HG03439 (cell line): ENCODE measurements around the gene CIAO2B.

ENCODE experiments used
- ATAC-seq: cut with Tn5 transposase; IDR thresholded peaks from one replicate; pipeline ENCODE4 v1.9.1; 2021; ENCODE audit warnings: mild to moderate bottlenecking, moderate library complexity; ENCODE audit not compliant: unreplicated experiment

CIAO2B gene

DNA sequence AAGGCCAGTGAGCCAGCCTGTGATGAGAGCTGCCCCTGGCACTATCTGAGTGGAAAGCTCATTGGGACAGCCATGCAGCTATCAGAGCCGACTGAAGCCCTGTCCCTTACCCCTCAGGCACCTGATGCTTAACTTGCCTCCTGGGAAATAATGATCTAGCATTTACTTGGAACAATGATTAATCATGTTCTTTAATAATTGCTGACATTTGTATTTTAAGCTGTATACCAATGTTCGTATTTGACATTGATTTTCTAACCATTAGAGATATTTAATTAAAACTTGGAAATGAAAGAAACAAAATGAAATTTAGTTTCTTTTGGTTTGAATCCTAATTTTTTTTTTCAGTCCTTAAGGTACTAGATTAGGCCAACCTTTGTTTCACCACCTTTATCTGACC lies 43.4 kb downstream of the CIAO2B start:
- ATAC-seq, result no peak

DNA sequence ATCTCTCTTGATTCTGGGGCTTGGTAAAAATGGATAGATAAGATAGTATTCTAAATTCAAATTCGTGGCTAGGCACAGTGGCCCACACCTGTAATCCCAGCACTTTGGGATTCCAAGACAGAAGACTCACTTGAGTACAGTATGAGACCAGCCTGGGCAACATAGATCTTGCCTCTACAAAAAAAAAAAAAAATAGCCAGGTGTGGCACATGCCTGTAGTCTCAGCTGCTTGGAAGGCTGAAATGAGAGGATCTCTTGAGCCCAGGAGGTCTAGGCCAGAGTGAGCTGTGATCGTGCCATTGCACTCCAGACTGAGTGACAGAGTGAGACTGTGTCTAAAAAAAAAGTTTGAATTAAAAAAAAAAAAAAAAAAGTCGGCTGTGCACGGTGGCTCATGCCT lies 44.6 kb downstream of the CIAO2B start:
- ATAC-seq, result no peak

DNA sequence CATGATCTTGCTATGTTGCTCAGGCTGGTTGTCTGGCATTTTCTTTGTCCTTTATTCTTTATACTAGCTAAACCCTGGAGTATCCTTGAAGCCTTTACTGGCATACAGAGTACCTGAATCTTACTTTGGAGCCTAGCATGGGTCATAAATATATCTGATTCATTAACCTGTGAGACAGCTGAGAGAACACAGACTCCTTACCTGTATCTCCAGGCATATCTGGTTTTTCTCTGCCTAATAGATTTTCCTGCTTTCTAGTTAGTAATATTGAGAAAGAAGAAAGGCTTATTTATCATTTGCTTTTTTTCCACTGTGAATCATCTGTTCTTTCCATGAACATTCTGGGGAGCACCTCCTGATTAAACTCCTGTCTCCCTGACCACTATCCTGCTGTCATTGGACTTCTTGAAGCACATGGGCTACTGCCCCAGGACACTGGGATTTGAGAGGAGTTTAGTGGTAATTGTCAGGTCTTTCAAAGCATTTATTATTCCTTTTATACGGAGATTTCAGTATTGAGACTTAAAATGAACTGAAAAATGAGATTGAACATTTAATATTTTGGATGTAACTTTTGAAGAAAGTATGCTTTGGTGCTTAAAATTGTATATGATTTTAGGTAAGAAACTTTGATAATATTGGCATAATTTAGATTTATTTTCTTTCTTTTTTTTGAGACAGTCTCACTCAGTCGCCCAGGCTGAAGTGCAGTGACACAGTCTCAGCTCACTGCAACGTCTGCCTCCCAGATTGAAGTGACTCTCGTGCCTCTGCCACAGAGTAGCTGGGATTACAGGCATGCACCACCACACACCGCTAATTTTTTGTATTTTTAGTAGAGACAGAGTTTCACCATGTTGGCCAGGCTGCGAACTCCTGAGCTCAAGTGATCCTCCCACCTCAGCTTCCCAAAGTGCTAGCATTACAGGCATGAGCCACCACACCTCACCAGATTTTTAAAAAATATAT lies 45.3 kb downstream of the CIAO2B start:
- no peak for ATAC-seq

DNA sequence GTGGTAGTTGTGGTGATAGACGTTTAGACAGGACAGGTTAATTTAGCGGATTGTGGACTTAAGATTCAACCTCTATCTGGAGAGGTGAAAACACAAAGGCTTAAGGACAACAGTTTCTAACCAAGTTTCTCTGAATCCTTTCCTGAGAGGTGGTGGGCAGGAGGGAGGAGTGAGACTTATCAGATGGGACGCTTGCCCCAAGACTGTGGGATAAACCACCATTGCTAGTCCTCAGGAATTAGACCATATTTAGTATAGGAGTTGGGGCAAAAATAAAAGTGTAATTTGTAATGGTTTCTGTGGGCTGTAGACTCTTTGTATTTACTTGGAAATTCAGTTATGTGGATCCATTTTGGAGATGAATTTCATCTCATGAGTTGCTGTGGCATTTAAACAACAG lies 47.3 kb downstream of the CIAO2B start:
- no peak for ATAC-seq

DNA sequence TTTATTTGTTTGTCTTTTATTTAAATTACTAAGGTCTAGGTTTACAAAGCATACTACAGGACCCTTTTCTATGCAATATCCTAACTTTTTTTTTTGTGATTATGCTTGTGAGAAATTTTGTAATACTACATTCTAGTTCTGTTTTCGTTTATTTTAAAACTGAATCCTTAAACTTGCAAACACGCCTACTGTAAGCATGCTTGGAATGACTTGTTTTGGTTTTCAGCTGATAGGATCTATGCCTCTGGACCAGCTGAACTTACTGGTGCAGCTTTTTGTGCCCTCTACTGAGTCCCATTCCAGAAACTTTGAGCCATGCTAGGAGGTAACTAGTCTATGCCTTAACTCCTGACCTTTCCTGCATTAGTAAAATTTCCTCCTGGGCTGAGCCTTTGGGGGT lies 47.9 kb downstream of the CIAO2B start:
- ATAC-seq, result no peak

DNA sequence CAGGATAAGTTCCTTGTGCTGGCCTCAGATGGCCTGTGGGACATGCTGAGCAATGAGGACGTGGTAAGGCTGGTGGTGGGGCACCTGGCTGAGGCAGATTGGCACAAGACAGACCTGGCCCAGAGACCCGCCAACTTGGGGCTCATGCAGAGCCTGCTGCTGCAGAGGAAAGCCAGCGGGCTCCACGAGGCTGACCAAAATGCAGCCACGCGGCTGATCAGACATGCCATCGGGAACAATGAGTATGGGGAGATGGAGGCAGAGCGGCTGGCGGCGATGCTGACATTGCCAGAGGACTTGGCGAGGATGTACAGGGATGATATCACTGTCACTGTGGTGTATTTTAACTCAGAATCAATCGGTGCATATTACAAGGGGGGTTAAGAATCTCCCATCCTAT lies 48.7 kb downstream of the CIAO2B start:
- no peak for ATAC-seq

GRCh38 chr16:66882702-66883101 lies 51.5 kb downstream of the CIAO2B start:
- no peak for ATAC-seq
